Activated CD4-positive, CD25-positive, alpha-beta regulatory T cell treated with anti-CD3 and anti-CD28 coated beads, Interleukin-2, amount 50 U/mL, for 16 hours (primary cell): ENCODE measurements around the gene GBP5.
"Not testable (repeated sequence)": the region's sequence is repeated elsewhere in the genome, so short reads cannot be mapped to it uniquely, and the experiment has no call there.

Source experiments
- DNase-seq: peaks from one replicate; pipeline ENCODE4 v3.0.0-alpha.2; 2020; ENCODE audit warnings: low read depth, low spot score

GBP5 gene

DNA sequence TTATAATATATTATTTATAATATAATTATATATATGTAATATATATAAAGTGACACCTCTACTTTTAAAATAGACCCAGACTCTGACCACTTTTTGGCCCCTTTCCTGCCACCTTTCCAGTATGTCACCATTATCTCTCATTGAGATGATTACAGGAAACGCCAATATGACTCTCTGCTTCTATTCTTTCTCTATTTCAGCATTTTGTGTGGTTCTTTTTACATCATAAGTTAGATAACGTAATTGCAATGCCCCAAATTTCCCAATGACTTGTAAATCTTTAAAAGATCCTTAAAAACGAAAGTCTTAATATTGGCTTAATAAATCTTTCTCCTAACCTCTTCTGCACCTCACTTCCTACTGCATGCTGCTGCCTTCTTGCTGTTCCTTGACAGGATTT lies 8.1 kb upstream of the GBP5 start:
- DNase-seq: no peak

DNA sequence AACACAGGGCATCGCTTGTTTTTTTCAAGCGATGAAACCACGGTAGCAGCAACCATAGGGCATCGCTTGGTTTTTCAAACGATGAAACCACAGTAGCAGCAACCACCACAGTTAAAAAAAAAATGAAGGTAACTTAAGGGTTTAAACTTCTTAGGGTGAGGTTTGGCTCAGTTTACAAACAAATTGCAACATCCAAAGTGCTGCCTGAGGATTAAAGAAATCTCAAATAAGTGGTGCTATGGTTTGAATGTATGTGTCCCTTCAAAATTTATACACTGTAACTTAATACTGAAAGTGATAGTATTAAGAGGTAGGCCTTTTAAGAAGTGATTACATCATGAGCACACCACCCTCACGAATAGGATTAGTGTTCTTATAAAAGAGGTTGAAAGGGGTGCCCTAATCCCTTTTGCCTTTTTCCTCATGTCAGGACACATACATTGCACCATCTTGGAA lies 6.4 kb upstream of the GBP5 start:
- no peak for DNase-seq

DNA sequence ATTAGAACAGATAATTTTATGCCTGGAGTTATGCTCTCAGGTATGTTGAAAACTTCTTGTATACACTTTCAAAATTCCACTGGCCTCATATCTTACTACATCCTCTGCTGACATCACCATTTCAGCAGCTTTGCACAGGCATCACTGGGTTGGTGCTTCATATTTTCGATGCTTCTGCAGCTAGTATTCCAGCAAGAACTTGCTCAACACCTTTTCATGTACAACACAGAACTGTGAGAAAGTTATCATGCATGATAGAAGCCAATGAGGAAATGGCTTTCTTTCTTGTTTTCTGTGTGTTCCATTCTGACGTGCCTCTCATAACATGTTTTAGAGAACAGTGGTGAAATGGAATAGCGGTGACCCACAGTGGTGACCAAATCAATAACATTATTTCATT lies 5.1 kb upstream of the GBP5 start:
- DNase-seq: no peak

DNA sequence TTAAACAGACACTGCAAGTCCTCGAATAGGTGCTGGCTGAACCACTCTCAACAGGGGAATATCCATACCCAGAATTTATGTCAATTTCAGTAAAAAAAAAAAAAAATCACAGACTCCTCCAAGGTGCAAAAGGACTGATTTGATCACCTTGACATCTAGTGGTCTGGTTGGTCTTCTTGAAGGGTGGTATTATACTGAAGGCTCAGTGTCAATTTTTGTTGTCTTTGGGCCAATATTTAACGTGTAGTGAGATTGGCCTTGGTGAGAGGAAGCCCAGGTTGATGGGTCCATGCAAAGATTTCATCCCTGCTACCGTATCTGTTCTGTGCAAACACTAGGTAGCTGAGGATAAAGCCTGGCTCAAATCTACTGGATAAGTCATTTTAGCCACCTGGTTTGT lies 4.0 kb upstream of the GBP5 start:
- no peak for DNase-seq

DNA sequence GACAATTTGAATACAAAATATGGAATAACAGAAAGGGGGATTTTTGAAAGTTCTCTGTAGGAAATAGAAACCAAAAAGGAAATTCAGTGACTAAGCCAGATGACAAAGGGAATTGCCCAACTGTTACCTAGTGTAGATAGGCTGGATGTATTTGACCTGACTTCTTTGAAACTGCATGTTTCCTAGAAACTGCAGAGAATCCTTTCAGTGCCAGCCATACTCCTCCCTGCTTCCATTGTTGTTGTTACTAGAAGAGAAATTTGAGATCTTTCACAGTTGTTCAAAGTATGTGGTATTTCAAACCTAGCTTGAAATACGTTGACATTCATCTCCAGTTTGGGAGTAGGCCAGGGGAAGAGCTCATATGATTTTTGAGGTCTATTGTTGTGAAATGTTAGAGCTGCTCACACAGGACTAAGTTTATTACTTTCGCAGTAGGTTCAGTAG lies 1.8 kb upstream of the GBP5 start:
- DNase-seq: no peak

DNA sequence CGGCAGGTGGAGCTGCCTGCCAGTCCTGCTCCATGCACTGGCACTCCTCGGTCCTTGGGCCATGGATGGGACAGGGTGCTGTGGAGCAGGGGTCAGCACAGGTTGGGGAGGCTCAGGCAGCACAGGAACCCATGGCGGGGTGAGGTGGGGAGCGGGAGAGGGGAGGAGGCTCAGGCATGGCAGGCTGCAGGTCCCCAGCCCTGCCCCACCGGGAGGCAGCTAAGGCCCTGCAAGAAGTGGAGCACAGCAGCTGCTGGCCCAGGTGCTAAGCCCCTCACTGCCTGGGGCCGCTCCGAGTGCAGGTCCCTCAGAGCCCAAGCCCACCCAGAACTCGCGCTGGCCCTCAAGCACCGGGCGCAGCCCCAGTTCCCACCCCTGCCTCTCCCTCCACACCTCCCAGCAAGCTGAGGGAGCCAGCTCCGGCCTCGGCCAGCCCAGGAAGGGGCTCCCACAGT lies 691 bp upstream of the GBP5 start:
- no peak for DNase-seq

DNA sequence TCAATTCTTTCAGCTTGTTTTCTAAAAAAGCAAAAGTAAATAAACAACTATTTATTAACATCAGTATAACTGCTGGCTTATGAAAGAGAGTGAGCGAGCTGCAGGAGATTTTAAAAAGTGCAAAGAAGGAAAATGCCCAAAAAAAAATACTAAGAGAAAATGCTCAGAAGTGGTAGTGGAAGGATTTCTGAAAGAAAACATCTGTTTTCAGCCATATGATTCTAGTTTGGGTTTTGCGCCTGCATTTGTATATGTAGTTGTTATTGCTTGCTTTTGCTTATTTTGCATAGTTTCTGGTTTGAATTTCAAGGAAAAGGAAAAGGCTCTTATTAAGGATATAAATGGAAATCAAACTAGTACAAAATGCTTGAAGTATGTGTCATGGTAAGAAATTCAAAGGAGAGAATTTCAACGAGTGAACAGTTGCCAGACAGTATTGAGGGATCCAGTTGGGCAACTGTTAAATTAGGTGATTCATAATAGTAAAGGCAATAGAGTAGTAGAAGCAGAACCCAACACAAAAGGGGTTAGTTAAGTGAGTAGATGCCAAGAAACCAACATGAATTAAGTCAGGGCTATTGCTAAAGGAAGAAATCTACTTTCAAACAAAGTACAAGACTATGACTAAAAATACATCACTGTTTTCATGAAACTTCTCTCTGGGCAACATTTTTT lies 1.2 kb downstream of the GBP5 start:
- DNase-seq: no peak

DNA sequence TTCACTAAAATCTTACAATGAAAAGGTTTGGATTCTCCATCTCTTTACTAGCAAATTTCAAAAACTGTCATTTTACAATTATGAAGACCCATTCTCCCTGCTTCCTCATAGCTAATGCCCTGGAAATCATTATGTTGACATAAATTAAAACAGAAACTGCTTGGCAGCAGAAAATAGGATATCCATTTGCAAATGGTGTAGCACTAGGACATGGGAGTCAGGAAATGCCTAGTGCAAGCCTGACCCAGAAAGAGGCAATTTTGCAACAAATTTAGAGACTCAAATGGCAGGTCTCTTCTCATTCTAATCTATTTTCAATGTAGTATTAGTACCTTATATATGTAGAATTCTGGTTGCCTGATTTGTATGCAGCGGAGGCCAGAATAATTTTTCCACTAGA lies 2.2 kb downstream of the GBP5 start:
- no peak for DNase-seq

DNA sequence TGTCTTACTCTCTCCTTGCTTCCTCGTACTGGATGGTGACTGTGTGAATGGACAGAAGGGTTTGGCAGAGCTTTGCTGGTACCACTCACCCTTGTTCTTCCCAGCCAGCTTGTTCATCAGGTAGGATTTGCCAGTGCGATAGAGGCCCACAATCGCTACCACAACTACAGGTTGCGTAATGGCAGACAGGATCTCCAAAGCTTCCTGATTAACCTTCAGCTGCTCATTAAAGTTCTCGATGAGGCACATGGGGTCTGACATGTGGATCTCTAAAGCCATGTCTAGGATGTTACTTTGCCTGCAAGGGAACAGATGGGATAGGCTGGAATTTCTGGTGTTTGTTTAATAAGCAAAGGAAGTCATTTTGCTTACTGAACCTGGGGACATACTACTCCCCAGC lies 3.4 kb downstream of the GBP5 start:
- DNase-seq: no peak

DNA sequence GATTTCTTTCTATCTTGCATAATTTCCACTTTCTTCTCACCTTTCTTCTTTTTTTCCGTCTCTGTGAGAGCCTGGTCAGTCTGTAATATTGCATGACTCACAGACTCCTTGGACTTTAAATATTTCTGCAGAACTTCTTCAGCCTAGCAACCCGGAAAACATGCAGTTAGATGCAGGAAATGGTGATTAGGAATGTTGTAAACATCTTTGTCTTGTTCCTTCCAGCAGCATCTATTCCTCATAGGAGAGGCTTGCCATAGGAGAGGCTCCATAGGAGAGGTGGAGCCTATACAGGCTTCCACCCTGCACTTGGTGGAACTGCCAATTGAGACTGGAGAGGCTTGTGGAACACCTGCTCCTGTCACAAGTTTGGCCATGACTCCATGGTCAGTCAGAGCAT lies 10.0 kb downstream of the GBP5 start:
- DNase-seq: no peak

DNA sequence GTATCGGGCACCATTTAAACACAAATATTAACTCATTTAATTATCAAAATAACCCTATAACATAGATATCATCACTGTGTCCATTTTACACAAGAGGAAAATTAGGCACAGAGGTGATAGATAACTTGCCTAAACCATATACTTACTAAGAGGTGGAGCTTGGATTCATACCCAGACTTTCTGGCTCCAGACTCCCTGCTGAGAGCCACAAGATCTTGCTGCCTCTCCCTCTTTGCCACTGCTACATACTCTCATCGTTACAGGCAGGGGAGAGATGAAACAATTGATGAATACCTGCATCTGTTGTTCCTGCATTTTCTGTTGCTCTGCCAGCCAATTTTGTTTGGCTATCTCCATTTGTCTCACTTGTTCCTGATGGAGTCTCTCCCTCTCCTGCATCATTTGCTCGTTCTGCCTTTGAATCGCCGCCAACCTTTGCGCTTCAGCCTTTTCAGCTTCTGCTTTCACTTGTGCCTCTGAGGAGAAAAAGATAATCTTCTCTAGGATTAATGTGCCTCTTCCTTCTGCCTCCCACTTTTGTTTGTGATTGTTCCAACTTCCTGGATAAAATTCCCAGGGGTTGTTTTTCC lies 10.6 kb downstream of the GBP5 start:
- DNase-seq: no peak

DNA sequence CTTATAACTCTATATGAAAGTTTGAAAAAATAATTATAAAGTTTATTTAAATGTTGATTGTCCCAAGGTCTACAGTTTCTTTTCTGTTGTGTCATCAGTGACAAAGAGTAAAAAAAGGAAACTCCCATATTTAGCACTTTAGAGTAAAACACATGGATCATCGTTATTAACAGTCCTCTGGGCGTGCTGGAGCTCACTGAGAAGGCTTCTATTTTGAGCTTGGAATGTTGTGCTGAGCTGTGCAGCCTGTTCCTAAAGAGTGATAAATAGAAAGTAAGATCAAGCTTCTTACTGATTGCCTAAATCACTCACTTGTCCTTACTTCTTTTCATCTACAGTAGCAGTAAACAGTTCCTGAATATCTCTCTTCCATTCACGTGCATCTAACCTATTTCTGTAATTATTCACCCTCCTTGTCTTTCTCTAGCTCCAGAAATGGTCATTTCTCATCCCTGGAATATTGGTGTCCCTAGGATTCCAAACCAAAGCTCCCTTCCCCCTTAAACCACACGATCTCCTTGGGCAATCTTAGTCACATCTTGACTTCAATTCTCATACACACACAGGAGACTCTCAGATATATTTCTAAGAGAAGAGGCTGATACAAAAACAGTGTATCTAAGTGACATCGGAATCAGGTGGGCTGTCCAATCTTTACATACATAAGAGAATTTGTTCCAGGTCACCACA lies 11.9 kb downstream of the GBP5 start:
- no peak for DNase-seq

DNA sequence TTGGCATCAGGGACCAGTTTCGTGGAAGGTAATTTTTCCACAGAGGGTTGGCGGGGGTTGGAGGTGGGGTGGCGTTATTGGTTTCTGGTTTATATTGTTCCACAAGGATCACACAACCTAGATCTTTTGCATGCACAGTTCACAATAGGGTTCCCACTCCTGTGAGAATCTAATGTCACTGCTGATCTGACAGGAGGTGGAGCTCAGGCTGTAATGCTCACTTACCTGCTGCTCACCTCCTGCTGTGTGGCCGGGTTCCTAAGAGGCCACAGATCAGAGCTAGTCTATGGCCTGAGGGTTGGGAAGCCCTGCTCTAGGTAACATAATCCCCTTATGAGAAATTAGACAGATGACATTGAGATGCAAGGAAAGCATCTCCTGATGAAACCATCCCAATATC lies 12.6 kb downstream of the GBP5 start:
- DNase-seq: no peak

DNA sequence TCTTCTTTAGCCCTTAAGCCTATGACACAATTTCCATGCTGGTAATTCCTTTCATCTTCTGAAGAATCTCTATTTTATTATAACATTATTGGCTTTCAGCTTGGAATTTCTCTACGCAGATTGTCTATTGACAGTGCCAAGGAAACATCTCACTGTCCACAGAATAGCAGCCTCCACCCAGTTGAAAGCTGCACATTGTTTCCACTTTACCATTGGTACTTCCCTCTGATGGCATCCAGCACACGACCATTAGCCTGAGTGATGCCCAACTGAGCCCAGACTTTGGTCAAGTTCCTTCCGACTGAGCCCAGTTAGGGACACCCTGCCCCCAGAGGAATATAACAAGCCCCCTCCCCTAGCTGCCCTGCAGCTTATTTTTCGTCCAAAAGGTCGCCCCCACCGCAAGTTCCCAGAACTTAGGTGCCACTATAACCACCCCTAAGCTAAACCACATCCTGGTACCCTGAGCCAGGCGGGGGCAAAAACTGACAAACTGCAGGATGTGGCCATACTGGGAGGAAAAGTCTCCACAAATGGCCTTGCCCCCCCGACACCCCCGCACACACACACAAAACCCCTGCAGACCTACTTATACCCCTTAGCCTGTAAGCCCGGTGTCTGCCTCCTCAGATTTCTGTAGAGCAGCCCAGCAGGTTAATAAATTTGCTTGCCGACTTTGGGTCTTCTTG lies 13.2 kb downstream of the GBP5 start:
- DNase-seq: no peak

DNA sequence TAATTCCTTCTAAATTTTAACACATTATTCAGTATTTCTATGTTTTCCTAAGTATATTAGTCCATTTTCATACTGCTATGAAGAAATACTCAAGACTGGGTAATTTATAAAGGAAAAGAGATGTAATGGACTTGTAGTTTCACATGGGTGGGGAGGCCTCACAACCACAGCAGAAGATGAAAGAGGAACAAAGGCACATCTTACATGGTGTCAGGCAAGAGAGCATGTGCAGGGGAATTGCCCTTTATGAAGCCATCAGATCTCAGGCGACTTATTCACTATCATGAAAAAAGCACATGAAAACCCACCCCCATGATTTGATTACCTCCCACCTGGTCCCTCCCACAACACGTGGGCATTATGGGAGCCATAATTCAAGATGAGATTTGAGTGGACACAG lies 15.6 kb downstream of the GBP5 start:
- no peak for DNase-seq

DNA sequence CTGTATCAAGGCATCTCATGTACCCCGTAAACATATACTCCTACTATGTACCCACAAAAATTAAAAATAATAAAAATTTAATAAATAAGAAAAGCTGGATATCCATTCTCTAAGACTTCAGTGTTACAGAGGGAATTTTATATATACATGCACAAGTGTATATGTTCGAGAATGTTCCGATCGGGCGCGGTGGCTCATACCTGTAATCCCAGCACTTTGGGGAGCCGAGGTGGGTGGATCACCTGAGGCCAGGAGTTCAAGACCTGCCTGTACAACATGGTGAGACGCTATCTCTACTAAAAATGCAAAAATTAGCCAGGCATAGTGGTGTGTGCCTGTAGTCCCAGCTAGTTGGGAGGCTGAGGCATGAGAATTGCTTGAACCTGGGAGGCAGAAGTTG lies 17.1 kb downstream of the GBP5 start:
- DNase-seq: not testable (repeated sequence)

DNA sequence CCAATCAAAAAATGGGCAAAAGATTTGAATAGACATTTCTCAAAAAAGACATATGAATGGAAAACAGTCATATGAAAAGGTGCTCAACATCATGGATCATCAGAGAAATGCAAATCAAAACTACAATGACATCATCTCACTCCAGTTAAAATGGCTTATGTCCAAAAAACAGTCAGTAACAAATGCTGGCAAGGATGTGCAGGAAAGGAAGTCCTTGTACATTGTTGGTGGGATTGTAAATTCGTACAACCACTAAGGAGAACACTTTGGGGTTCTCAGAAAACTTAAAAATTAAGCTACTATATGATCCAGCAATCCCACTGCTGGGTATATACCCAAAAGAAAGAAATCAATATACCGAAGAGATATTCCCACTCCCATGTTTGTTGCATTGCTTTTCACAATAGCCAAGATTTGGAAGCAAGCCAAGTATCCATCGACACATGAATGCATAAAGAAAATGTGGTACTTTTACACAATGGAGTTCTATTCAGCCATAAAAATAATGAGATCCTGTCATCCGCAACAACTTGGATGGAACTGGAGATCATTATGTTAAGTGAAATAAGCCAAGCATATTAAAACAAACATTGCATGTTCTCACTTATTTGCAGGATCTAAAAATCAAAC lies 17.9 kb downstream of the GBP5 start:
- no peak for DNase-seq

DNA sequence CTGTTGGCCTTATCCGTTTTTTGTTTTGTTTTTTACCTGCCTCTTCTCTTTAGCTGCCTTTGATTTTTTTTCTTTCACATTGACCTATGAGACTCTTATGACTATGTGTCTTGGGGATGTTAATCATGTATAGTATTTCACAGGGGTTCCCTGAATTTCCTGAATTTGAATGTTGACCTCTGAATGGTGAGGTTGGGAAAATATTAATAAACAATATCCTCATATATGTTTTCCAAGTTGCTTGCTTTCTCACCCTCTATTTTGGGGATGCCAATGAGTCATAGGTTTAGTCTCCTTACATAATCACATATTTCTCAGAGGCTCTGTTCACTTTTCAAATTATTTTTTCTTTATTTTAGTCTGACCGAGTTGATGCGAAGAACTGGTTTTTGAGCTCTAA lies 29.6 kb downstream of the GBP5 start:
- DNase-seq: no peak
